H1 (cell line): ENCODE results near the gene NAGLU. TPM values are rescaled to one million over a fixed set of nuclear protein-coding genes. Genes with fewer than 3 reads are reported as not detected.

Experiments
- EGR1 ChIP-seq: IDR thresholded peaks from 2 replicates; pipeline ENCODE4 v1.6.1; 2011; ENCODE audit warnings: low read depth, low read length, borderline replicate concordance
- RAD21 ChIP-seq, 2 experiments: IDR thresholded peaks in 1 of 2; conservative IDR thresholded peaks in 1 of 2; 2 replicates each; pipeline ENCODE4 v1.6.1; 2011; ENCODE audit warnings: low read depth in 2 of 2, low read length in 2 of 2, improper control_type of control experiment in 1 of 2, inconsistent platforms in 1 of 2, mild to moderate bottlenecking in 1 of 2, moderate library complexity in 1 of 2
- polyA plus RNA-seq, 7 experiments: library from polyadenylated mRNA; depleted of rRNA in 3 of 7; stranded (reverse) in 5 of 7; unstranded in 2 of 7; fragments of >200 nt in 5 of 7; fragments of 200-250 nt in 2 of 7; gene quantifications; 1 replicate in 5 of 7; 2 replicates in 1 of 7; 4 replicates in 1 of 7; pipeline versions ENCODE4 v1.2.1 to v1.2.3, GENCODE V29; 2011 to 2013; ENCODE audit warnings: missing spikeins in 2 of 7, mixed read lengths in 2 of 7
- total RNA-seq: library from RNA; stranded (reverse); fragmentation: NEBNext Ultra II Directional; extraction: Animal tissue kit (Norgen Biotek cat#: 25700); gene quantifications from 2 replicates; pipeline ENCODE4 v1.2.1, GENCODE V29; 2021

The NAGLU gene
- total and polyA plus RNA-seq, 2 of the 8 experiments (the other 6 are each of a cell fraction or from before 2014, with no cell fraction given), result 21.3 to 21.6 TPM

DNA sequence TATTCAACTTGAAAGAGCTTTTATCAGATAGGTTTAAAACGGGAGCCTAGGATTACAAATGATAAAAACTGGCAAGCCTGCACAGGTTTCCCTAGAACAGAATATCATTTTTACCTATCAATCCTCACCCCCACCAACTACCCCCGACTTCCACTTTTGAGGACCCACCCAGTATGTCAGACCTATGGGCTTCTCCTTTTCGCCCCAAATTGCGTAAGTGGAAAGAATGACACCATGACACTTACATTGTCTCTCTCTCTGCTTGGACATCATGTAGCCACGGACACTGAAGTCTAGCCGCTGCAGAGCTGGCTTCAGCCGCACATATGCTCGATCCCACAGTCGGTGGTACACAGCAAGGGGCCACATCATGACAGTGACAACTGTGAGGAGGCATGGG is 48.8 kb downstream of the NAGLU start (continued):
- no peak for TF ChIP-seq EGR1
- TF ChIP-seq RAD21 (IDR thresholded peaks at IDR 0.05 in 1 of 2, conservative IDR thresholded peaks at IDR 0.05 in 1 of 2; ENCODE audit: low read depth in 2 of 2, low read length in 2 of 2), result no peak
